Epithelial cell of umbilical artery (primary cell): ENCODE results near the gene OR10G6. TPM values are rescaled to one million over a fixed set of nuclear protein-coding genes. Genes with fewer than 3 reads are reported as not detected.

Experiments
- total RNA-seq: library from RNA; depleted of rRNA; stranded (reverse); fragments of >200 nt; gene quantifications from 2 replicates; pipeline ENCODE4 v1.2.3, GENCODE V29; 2014

OR10G6 gene
- total RNA-seq = not detected in 2 replicates

DNA sequence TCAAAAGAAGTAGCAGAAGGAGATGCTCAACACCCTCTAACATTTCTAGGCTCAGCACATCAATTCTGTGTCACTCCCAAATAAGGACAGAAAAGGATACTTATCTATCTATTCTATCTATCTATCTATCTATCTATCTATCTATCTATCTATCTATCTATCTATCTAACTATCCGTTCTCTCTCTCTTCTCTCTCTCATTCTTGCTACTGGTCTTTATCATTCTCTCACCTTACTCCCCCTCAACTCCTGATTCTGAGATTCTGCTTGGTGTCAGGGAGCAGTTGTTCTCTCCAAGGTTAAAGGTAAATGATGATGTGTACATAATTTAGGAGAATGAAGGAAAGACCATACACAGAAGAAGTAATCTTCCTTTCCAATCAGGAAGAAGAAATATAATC lies at the start of gene OR10G6:
OR10G6 (minus strand) TSS at position 43 of the 400 bp plus-strand sequence; CDS start at position 43, 0 bp downstream.

DNA sequence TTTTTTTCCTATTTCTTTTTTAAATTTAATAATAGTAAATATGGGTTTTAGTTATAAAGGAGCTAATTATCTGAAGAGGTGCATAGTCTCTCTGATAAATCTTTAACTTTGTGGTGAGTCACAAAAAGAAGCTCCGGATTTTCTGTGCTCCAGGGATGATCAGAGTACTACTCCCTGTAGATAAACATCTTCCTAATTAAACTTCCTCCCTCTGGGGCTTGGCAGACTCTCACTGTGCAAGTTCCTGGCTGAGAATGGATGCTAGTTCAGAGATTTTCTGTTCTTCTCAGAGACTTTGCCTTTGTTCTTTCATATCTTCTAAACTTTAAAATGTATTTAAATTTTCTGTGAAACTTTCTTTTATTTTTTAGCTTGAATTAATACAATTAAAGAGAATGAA lies 46.3 kb upstream of the OR10G6 start, which contains the start of gene OR10G7:
OR10G7 (minus strand) TSS at position 72 of the 400 bp plus-strand sequence. CDS start 2,324 bp downstream, outside the sequence.

GRCh38 chr11:124026498-124026897 lies 31.5 kb upstream of the OR10G6 start, which contains the start of gene OR10G8:
Gene OR10G8, plus strand, starts transcription at chr11:124026798. Its CDS starts 2,825 bp downstream, at chr11:124029623.

GRCh38 chr11:124012697-124013096 lies 17.7 kb upstream of the OR10G6 start, which contains the start of gene OR10G4:
Gene OR10G4, plus strand, starts transcription at chr11:124012997. Its CDS starts 2,578 bp downstream, at chr11:124015575.

DNA sequence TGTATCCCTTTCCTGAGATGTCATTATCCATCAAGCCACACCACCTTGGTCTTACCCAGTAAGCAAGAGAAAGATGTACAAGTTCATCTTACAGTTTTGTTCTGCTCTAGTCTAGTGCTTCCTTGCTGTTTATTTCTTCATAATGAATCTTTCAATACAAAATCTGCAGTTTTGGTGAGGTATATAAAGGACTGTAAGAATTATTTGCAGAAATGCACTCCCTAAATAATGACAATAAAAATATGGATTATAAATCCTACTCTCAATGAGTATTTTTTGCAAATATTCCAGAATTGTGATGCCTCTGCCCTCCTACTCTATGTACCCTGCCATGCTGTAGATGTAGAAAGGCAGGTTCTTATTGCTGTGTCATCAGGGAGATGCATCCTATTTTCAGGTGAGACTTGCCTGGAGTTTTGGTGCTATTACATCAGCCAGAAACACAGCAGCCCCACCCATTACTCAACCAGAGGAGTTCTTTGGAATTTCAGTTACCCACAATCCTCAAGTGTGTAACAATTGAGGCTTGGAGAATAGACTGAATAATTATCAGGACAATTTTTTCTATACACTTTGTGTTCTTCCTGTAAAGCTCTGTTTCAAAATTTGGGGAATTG lies 17.1 kb downstream of the OR10G6 start, which contains the start of gene OR10S1:
OR10S1 (minus strand) TSS at position 51 of the 617 bp plus-strand sequence. CDS start 117 bp downstream, outside the sequence.

Other genes with a start within 250 kb of the OR10G6 start
- not detected in 2 replicates for gene OR6X1, start 240.6 kb downstream of the OR10G6 start, total RNA-seq
- gene OR6M1, start 188.8 kb downstream of the OR10G6 start, total RNA-seq = not detected in 2 replicates
- gene TMEM225, start 109.5 kb downstream of the OR10G6 start, total RNA-seq = not detected in 2 replicates
- gene OR8D4, start 93.0 kb downstream of the OR10G6 start, total RNA-seq = under 0.01 TPM in 1 of 2 replicates, not detected in the other
- gene OR4D5, start 55.5 kb downstream of the OR10G6 start, total RNA-seq = not detected in 2 replicates
- not detected in 2 replicates for gene OR6T1, start 51.3 kb downstream of the OR10G6 start, total RNA-seq
- gene OR10S1, start 17.4 kb downstream of the OR10G6 start, total RNA-seq = not detected in 2 replicates
- not detected in 2 replicates for gene OR10G4, start 17.8 kb upstream of the OR10G6 start, total RNA-seq
- gene OR10G9, start 27.9 kb upstream of the OR10G6 start, total RNA-seq = not detected in 2 replicates
- gene OR10G8, start 31.6 kb upstream of the OR10G6 start, total RNA-seq = not detected in 2 replicates
- not detected in 2 replicates for gene OR10G7, start 46.2 kb upstream of the OR10G6 start, total RNA-seq
- 13.7 and 18.5 TPM in 2 replicates for gene VWA5A, start 120.3 kb upstream of the OR10G6 start, total RNA-seq
- not detected in 2 replicates for gene OR10D3, start 188.2 kb upstream of the OR10G6 start, total RNA-seq
- not detected in 2 replicates for gene OR8G1, start 245.9 kb upstream of the OR10G6 start, total RNA-seq